ENCODE data around the gene SCG5. TPM values are rescaled to one million over a fixed set of nuclear protein-coding genes. Genes with fewer than 3 reads are reported as not detected.

SCG5 gene
- total and polyA plus RNA-seq, 2 of the 13 experiments (the other 11 are each of a cell fraction or from before 2014, with no cell fraction given) = 2.3 to 3.5 TPM

DNA sequence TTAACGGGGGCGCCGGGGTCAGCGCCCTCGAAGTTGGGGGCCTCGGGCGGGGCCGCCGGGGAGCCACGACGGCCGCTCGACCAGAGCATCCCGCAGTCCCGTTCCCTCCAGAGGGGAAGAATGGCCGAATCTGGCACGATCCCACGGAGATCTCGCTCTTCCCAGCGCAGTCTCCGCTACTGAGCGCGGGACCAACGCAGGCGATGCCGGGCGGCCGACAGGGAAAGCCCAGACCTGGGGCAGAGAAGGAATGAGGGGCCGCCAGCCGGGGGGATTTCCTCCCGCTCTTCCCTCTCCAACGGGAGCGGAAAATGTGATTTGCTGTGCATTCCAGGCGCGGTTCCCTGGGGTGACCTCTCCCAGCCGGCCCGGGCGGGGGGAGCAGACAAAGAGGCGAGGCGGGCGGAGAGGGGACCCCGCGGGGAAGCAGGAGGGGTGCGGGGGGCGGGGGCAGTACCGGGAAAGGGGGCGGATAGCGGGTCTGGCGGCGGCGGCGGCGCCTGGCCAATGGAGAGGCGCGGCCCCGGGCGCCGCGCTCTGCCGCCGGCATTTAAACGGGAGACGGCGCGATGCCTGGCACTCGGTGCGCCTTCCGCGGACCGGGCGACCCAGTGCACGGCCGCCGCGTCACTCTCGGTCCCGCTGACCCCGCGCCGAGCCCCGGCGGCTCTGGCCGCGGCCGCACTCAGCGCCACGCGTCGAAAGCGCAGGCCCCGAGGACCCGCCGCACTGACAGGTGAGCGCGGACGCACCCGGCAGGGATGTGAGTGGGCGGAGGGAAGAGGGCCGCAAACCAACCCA lies 76.1 kb downstream of the SCG5 start, which contains the start of gene GREM1:
TSS of gene GREM1 (plus strand) at position 579 of the 801 bp plus-strand sequence. CDS start 12,687 bp downstream, outside the sequence.
- no peak for DNase-seq (ENCODE audit: low spot score)
- Histone ChIP-seq H3K4me1 (ENCODE audit: insufficient read depth, low read length) (peaks cover 21% of the 10 kb centered on the region), H3K4me3 (replicated peaks in 1 of 3; ENCODE audit: insufficient read depth in 1 of 3, low read depth in 2 of 3, low read length in 3 of 3) (peak within 1 kb of the TSS; percentile 33 to 68 (median 33)), H3K9me3 (ENCODE audit: low read length) (no peaks in the 10 kb centered on the region), H3K79me2 (ENCODE audit: insufficient read depth, low read length) (no peaks in the 10 kb centered on the region), H3K27ac (ENCODE audit: extremely low read length, insufficient read depth, low read length) (no peak within 1 kb of the TSS), H3K36me3 (replicated peaks in 1 of 2; ENCODE audit: control insufficient read depth in 1 of 2, insufficient read depth in 2 of 2, low read length in 2 of 2) (no peaks in the 10 kb centered on the region), H4K20me1 (ENCODE audit: insufficient read depth, low read length) (no peaks in the 10 kb centered on the region), H3K9ac (ENCODE audit: insufficient read depth, low read depth, low read length) (no peak within 1 kb of the TSS), H3K27me3 (ENCODE audit: control insufficient read depth in 1 of 2, insufficient read depth in 2 of 2, low read length in 2 of 2) (peaks cover 12 to 60% of the 10 kb centered on the region in 2 experiments), H3K4me2 (ENCODE audit: low read depth, low read length) (peak within 1 kb of the TSS; percentile 66), H2AFZ (ENCODE audit: low read length) (no peak within 1 kb of the TSS)
- ChIA-PET CTCF (ENCODE audit: low intra/inter-chr PET ratio, low total read pairs) (no interaction called here), POLR2A (no interaction called here)
- TF ChIP-seq HNRNPLL (IDR thresholded peaks at IDR 0.05; ENCODE audit: low read depth, low read length, poor library complexity, severe bottlenecking) = peak; percentile 67
- TF ChIP-seq, protein P1, sequence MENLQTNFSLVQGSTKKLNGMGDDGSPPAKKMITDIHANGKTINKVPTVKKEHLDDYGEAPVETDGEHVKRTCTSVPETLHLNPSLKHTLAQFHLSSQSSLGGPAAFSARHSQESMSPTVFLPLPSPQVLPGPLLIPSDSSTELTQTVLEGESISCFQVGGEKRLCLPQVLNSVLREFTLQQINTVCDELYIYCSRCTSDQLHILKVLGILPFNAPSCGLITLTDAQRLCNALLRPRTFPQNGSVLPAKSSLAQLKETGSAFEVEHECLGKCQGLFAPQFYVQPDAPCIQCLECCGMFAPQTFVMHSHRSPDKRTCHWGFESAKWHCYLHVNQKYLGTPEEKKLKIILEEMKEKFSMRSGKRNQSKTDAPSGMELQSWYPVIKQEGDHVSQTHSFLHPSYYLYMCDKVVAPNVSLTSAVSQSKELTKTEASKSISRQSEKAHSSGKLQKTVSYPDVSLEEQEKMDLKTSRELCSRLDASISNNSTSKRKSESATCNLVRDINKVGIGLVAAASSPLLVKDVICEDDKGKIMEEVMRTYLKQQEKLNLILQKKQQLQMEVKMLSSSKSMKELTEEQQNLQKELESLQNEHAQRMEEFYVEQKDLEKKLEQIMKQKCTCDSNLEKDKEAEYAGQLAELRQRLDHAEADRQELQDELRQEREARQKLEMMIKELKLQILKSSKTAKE (CRISPR knock-in tag; IDR thresholded peaks at IDR 0.05; ENCODE audit: borderline replicate concordance) = no peak
- in situ Hi-C loops (cut with HindIII; ENCODE audit: extremely low pct_ligation_motif_present, low pct_unique_long_range_greater_than_20kb) (loop anchor here (5.0 kb wide), 1 partner anchor 45 kb away; no protein-coding TSS in a partner anchor), intact Hi-C loops (cut with micrococcal nuclease; ENCODE audit: unreplicated experiment) (loop anchor here (5.0 kb wide), 1 partner anchor 40 kb away; no protein-coding TSS in a partner anchor)
- 12% methylated on average over 31 of the region's 99 CpGs for WGBS (ENCODE audit: low lambda C conversion rate)
- BruUV-seq (replicated peaks) = no TSS peak
- FAIRE-seq = no peak
- ATAC-seq = peak; percentile 48

DNA sequence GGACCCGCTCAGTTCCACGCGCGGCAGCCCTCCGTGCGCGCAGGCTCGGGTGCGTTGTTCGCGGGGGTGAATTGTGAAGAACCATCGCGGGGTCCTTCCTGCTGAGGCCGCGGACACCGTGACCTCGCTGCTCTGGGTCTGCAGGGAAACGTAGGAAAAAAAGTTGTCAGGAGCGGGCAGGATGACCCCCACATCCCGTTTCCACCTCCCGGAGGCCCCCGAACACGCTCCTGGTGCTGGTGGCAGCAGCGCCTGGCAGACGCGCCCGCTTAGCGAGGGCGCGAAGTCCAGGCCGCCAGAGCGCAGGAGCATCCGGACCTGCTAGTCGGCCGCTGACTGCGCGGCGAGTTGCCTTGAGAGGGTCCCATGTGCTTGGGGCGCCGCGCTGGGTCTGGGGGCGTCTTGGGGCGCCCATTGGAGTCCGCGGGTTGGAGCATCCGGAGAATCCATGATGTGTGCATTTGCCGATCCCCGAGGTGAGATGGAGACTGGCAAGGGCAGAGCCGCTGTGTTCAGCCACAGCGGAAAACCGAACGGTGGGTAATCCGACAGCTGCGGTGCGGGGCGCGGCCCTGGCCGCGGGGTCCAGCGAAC lies 76.8 kb downstream of the SCG5 start:
- Histone ChIP-seq H3K27ac (ENCODE audit: extremely low read length, insufficient read depth, low read length) (no peak overlapping the region), H2AFZ (ENCODE audit: low read length) (no peak overlapping the region)
- peak; percentile 88 for ATAC-seq
- no peak for TF ChIP-seq ZKSCAN5 (CRISPR knock-in tag; IDR thresholded peaks at IDR 0.05)
- no peak for TF ChIP-seq SP2 (CRISPR knock-in tag; IDR thresholded peaks at IDR 0.05)
- no peak for TF ChIP-seq PAX8 (CRISPR knock-in tag; IDR thresholded peaks at IDR 0.05; ENCODE audit: borderline replicate concordance)
- TF ChIP-seq PHF8 (CRISPR knock-in tag; IDR thresholded peaks at IDR 0.05) = 0 out of 2 replicates have a peak, but pooled peaks have one; percentile 16
- TF ChIP-seq HNF4A (CRISPR knock-in tag; IDR thresholded peaks at IDR 0.05) = peak; percentile 50
- TF ChIP-seq, protein P2, sequence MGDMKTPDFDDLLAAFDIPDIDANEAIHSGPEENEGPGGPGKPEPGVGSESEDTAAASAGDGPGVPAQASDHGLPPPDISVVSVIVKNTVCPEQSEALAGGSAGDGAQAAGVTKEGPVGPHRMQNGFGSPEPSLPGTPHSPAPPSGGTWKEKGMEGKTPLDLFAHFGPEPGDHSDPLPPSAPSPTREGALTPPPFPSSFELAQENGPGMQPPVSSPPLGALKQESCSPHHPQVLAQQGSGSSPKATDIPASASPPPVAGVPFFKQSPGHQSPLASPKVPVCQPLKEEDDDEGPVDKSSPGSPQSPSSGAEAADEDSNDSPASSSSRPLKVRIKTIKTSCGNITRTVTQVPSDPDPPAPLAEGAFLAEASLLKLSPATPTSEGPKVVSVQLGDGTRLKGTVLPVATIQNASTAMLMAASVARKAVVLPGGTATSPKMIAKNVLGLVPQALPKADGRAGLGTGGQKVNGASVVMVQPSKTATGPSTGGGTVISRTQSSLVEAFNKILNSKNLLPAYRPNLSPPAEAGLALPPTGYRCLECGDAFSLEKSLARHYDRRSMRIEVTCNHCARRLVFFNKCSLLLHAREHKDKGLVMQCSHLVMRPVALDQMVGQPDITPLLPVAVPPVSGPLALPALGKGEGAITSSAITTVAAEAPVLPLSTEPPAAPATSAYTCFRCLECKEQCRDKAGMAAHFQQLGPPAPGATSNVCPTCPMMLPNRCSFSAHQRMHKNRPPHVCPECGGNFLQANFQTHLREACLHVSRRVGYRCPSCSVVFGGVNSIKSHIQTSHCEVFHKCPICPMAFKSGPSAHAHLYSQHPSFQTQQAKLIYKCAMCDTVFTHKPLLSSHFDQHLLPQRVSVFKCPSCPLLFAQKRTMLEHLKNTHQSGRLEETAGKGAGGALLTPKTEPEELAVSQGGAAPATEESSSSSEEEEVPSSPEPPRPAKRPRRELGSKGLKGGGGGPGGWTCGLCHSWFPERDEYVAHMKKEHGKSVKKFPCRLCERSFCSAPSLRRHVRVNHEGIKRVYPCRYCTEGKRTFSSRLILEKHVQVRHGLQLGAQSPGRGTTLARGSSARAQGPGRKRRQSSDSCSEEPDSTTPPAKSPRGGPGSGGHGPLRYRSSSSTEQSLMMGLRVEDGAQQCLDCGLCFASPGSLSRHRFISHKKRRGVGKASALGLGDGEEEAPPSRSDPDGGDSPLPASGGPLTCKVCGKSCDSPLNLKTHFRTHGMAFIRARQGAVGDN (CRISPR knock-in tag; IDR thresholded peaks at IDR 0.05) = peak; percentile 62
- TF ChIP-seq FOXK1 (CRISPR knock-in tag; IDR thresholded peaks at IDR 0.05; ENCODE audit: borderline replicate concordance, low read depth) = no peak

More for the DNA sequence above, 76.8 kb downstream of the SCG5 start:
- WGBS (ENCODE audit: low lambda C conversion rate) = 36% methylated on average over 14 of the region's 60 CpGs
- intact Hi-C loops (cut with micrococcal nuclease; ENCODE audit: unreplicated experiment) = loop anchor here (5.0 kb wide), 1 partner anchor 41 kb away; no protein-coding TSS in a partner anchor
- Histone ChIP-seq H3K4me1 (ENCODE audit: insufficient read depth, low read length) (peaks cover 21% of the 10 kb centered on the region), H3K79me2 (ENCODE audit: insufficient read depth, low read length) (no peaks in the 10 kb centered on the region), H3K4me2 (ENCODE audit: low read depth, low read length) (peak overlapping the region; percentile 66), H3K9ac (ENCODE audit: insufficient read depth, low read depth, low read length) (no peak overlapping the region), H3K9me3 (ENCODE audit: low read length) (no peaks in the 10 kb centered on the region), H3K36me3 (replicated peaks in 1 of 2; ENCODE audit: control insufficient read depth in 1 of 2, insufficient read depth in 2 of 2, low read length in 2 of 2) (no peaks in the 10 kb centered on the region), H3K4me3 (replicated peaks in 1 of 3; ENCODE audit: insufficient read depth in 1 of 3, low read depth in 2 of 3, low read length in 3 of 3) (peak overlapping the region; percentile 33 to 68 (median 33)), H3K27me3 (ENCODE audit: control insufficient read depth in 1 of 2, insufficient read depth in 2 of 2, low read length in 2 of 2) (peaks cover 12 to 60% of the 10 kb centered on the region in 2 experiments), H4K20me1 (ENCODE audit: insufficient read depth, low read length) (no peaks in the 10 kb centered on the region)
- no TSS peak for BruUV-seq (replicated peaks)
- DNase-seq (ENCODE audit: low spot score) (no peak), FAIRE-seq (no peak)
- POLR2A ChIA-PET = no interaction called here
- in situ Hi-C loops (cut with HindIII; ENCODE audit: extremely low pct_ligation_motif_present, low pct_unique_long_range_greater_than_20kb) = loop anchor here (5.0 kb wide), 1 partner anchor 46 kb away; no protein-coding TSS in a partner anchor
- CTCF ChIA-PET (ENCODE audit: low intra/inter-chr PET ratio, low total read pairs) = no interaction called here
